Choroid plexus epithelial cell (primary cell): ENCODE results near the gene IL27RA.

Experiments used
- DNase-seq: peaks from one replicate; pipeline ENCODE4 v3.0.0-alpha.2; 2010; ENCODE audit warnings: low read depth
- H3K4me3 ChIP-seq: 2 replicates; pipeline ENCODE4 v1.5.1; 2011; ENCODE audit warnings: low read depth, mild to moderate bottlenecking, control low read depth, low read length, moderate library complexity
- CTCF ChIP-seq: conservative IDR thresholded peaks from 2 replicates; pipeline ENCODE4 v1.5.1; 2011; ENCODE audit warnings: low read depth, mild to moderate bottlenecking, control low read depth, inconsistent platforms, low read length, moderate library complexity

IL27RA gene

GRCh38 chr19:14085309-14085995, 53.9 kb downstream of the IL27RA start, which contains the start of gene C19orf67:
Gene C19orf67 (minus strand): TSS chr19:14085783. CDS start chr19:14085627, 156 bp downstream.
- TF ChIP-seq CTCF = no peak
- no peak within 1 kb of the TSS for H3K4me3 ChIP-seq
- no peak for DNase-seq

GRCh38 chr19:14086098-14086497, 54.5 kb downstream of the IL27RA start:
- H3K4me3 ChIP-seq = no peak overlapping the region
- DNase-seq = no peak
- no peak for TF ChIP-seq CTCF

- DNase-seq = no peak
- peak overlapping the region; percentile 59 for H3K4me3 ChIP-seq
- no peak for TF ChIP-seq CTCF
These were observed 57.3 kb downstream of the IL27RA start for GRCh38 chr19:14088634-14089411.

- peak; percentile 46 for DNase-seq
- H3K4me3 ChIP-seq = peak overlapping the region; percentile 59
These were observed 57.8 kb downstream of the IL27RA start for GRCh38 chr19:14089412-14089661.

GRCh38 chr19:14089662-14090508, 58.3 kb downstream of the IL27RA start:
- peak overlapping the region; percentile 59 for H3K4me3 ChIP-seq

More at GRCh38 chr19:14089412-14089661, 57.8 kb downstream of the IL27RA start:
- peak; percentile 38 for TF ChIP-seq CTCF

More at GRCh38 chr19:14089662-14090508, 58.3 kb downstream of the IL27RA start:
- TF ChIP-seq CTCF = no peak
- peak; percentile 77 for DNase-seq
